CD8-positive, alpha-beta memory T cell (primary cell): ENCODE results near the gene ADD1. TPM values are rescaled to one million over a fixed set of nuclear protein-coding genes. Genes with fewer than 3 reads are reported as not detected.

Source experiments
- CTCF ChIA-PET: fragments of 350-600 bp; sonication (Branson Sonifier 250); formaldehyde crosslinking; loops from one replicate; lab custom pipeline; 2021; ENCODE audit warnings: antibody characterized with exemption; lab: Charles Lee
- POLR2A ChIA-PET: fragments of 350-600 bp; sonication (Branson Sonifier 250); formaldehyde crosslinking; loops from one replicate; lab custom pipeline; 2021; ENCODE audit warnings: antibody characterized with exemption; lab: Charles Lee
- DNase-seq, 5 donors: peaks; one replicate each; pipeline versions ENCODE4 v3.0.0 to v3.0.0-alpha.2; 2020 to 2022; ENCODE audit warnings: mixed read lengths in 1 of 5
- H3K27ac ChIP-seq: one replicate; pipeline ENCODE4 v1.7.0; 2013; ENCODE audit warnings: low read depth, mild to moderate bottlenecking, low read length, moderate library complexity
- H3K27me3 ChIP-seq: 2 replicates; pipeline ENCODE4 v1.7.0; 2013; ENCODE audit warnings: low read length, mild to moderate bottlenecking; ENCODE audit not compliant: insufficient read depth, poor library complexity, severe bottlenecking
- H3K36me3 ChIP-seq: 2 replicates; pipeline ENCODE4 v1.7.0; 2013; ENCODE audit warnings: mild to moderate bottlenecking, low read length, moderate library complexity; ENCODE audit not compliant: insufficient read depth
- H3K4me1 ChIP-seq: 2 replicates; pipeline ENCODE4 v1.7.0; 2013; ENCODE audit warnings: mild to moderate bottlenecking, low read length, moderate library complexity; ENCODE audit not compliant: insufficient read depth
- H3K4me3 ChIP-seq: 2 replicates; pipeline ENCODE4 v1.7.0; 2013; ENCODE audit warnings: mild to moderate bottlenecking, low read length
- H3K9me3 ChIP-seq: 2 replicates; pipeline ENCODE4 v1.7.0; 2013; ENCODE audit warnings: mild to moderate bottlenecking, low read length
- H3K27ac Mint-ChIP-seq, 8 donors: one replicate each; pipeline ENCODE4 v1.8.0; 2020 to 2021; ENCODE audit warnings: mixed read lengths in 8 of 8, mild to moderate bottlenecking in 6 of 8, inconsistent platforms in 3 of 8, moderate library complexity in 3 of 8
- H3K27me3 Mint-ChIP-seq, 2 donors: one replicate each; pipeline ENCODE4 v1.8.0; 2020 to 2021; ENCODE audit warnings: mixed read lengths in 2 of 2, mild to moderate bottlenecking in 1 of 2, moderate library complexity in 1 of 2
- H3K36me3 Mint-ChIP-seq, 3 donors: one replicate each; pipeline ENCODE4 v1.8.0; 2020 to 2021; ENCODE audit warnings: mixed read lengths in 3 of 3, inconsistent platforms in 1 of 3, mild to moderate bottlenecking in 1 of 3
- H3K4me1 Mint-ChIP-seq, 3 donors: one replicate each; pipeline ENCODE4 v1.8.0; 2020 to 2021; ENCODE audit warnings: mixed read lengths in 3 of 3, inconsistent platforms in 1 of 3, mild to moderate bottlenecking in 1 of 3
- H3K4me3 Mint-ChIP-seq, 7 donors: one replicate each; pipeline ENCODE4 v1.8.0; 2020 to 2021; ENCODE audit warnings: mixed read lengths in 7 of 7, mild to moderate bottlenecking in 6 of 7, moderate library complexity in 4 of 7, inconsistent platforms in 2 of 7
- H3K9me3 Mint-ChIP-seq, 5 donors: one replicate each; pipeline ENCODE4 v1.8.0; 2020 to 2022; ENCODE audit warnings: mixed read lengths in 5 of 5, mild to moderate bottlenecking in 3 of 5, moderate library complexity in 2 of 5, inconsistent platforms in 1 of 5
- polyA plus RNA-seq: library from polyadenylated mRNA; unstranded; fragments of 300-500 nt; fragmentation: Illumina TruSeq; gene quantifications from one replicate; pipeline ENCODE4 v1.2.3, GENCODE V29; 2021
- total RNA-seq, 2 experiments: library from RNA; stranded (reverse); gene quantifications; one replicate each; pipeline ENCODE4 v1.2.3, GENCODE V29; 2021

The ADD1 gene
- total and polyA plus RNA-seq, 3 experiments from 2014 or later, result 185 to 217 (median 192) TPM

DNA sequence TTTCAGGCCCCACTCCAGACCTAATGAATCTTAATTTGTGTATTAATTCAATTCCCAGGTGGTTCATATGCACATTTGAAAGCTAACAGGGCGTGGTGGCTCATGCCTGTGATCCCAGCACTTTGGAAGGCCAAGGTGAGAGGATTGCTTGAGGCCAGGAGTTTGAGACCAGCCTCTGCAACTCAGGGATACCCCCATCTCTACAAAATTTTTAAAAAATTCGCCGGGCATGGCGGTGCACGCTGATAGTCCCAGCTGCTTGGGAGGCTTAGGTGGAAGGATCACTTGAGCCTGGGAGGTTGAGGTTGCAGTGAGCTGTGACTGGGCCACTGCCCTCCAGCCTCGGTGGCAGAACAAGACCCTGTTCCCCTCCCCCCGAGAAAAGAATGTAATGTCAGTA is 31.2 kb downstream of the ADD1 start:
- peaks cover 0 to 49% (median 9%) of the 10 kb centered on the region in 3 donors for H3K36me3 Mint-ChIP-seq
- peaks cover 49 to 81% (median 67%) of the 10 kb centered on the region in 3 donors for H3K4me1 Mint-ChIP-seq
- no peak overlapping the region for H3K4me3 Mint-ChIP-seq
- Histone ChIP-seq H3K4me1 (peaks cover 16% of the 10 kb centered on the region), H3K4me3 (no peak overlapping the region), H3K27me3 (no peaks in the 10 kb centered on the region), H3K27ac (no peak overlapping the region), H3K9me3 (no peaks in the 10 kb centered on the region), H3K36me3 (no peaks in the 10 kb centered on the region)
- POLR2A ChIA-PET, result no interaction called here
- CTCF ChIA-PET, result interaction anchor here (0.6 kb wide), 1 partner anchor 35 kb away, joined by 3 read pairs; no protein-coding TSS in a partner anchor
- no peaks in the 10 kb centered on the region for H3K27me3 Mint-ChIP-seq
- no peak for DNase-seq
- no peaks in the 10 kb centered on the region for H3K9me3 Mint-ChIP-seq
- no peak overlapping the region for H3K27ac Mint-ChIP-seq

- Mint-ChIP-seq H3K9me3 (no peaks in the 10 kb centered on the region), H3K4me1 (peaks cover 42 to 78% (median 63%) of the 10 kb centered on the region in 3 donors), H3K27me3 (no peaks in the 10 kb centered on the region), H3K4me3 (no peak overlapping the region), H3K27ac (peak overlapping the region in 5 of 8 donors; percentile 42 to 85 (median 55)), H3K36me3 (peaks cover 0 to 50% (median 11%) of the 10 kb centered on the region in 3 donors)
- H3K4me1 ChIP-seq, result peaks cover 16% of the 10 kb centered on the region
- H3K27me3 ChIP-seq, result no peaks in the 10 kb centered on the region
- ChIA-PET POLR2A (no interaction called here), CTCF (no interaction called here)
- no peak for DNase-seq
- no peak overlapping the region for H3K4me3 ChIP-seq
- H3K9me3 ChIP-seq, result no peaks in the 10 kb centered on the region
- H3K36me3 ChIP-seq, result no peaks in the 10 kb centered on the region
- H3K27ac ChIP-seq, result no peak overlapping the region
These were observed 31.9 kb downstream of the ADD1 start for GRCh38 chr4:2875556-2875955.

DNA sequence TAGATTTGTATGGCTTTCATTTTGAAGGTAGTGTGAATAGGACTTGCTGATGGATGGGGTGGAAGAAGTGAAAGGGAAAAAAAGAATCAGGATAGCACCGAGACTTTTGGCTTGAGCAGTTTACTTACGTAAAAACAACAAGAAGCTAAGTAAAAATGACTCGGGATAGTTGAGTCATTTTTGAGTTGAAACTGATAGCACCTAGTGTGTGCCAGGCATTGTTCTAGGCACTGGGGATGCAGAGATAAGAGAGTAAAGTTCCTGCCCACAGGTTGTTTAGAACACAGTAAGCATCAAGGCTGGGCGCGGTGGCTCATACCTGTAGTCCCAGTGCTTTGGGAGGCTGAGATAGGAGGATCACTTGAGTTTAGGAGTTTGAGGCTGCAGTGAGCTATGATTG is 34.7 kb downstream of the ADD1 start:
- no peak for DNase-seq
- POLR2A ChIA-PET, result no interaction called here
- peak overlapping the region in 6 of 8 donors; percentile 58 to 83 (median 75) for H3K27ac Mint-ChIP-seq

GRCh38 chr4:2879026-2879425 is 35.4 kb downstream of the ADD1 start:
- no peak for DNase-seq
- no peaks in the 10 kb centered on the region for H3K9me3 ChIP-seq
- H3K36me3 ChIP-seq, result peaks cover 1% of the 10 kb centered on the region
- H3K4me3 Mint-ChIP-seq, result no peak overlapping the region
- H3K36me3 Mint-ChIP-seq, result peaks cover 0 to 70% (median 15%) of the 10 kb centered on the region in 3 donors
- H3K27ac ChIP-seq, result no peak overlapping the region
- no peaks in the 10 kb centered on the region for H3K9me3 Mint-ChIP-seq
- H3K4me1 ChIP-seq, result no peaks in the 10 kb centered on the region
- no peaks in the 10 kb centered on the region for H3K27me3 ChIP-seq
- H3K27me3 Mint-ChIP-seq, result no peaks in the 10 kb centered on the region
- H3K27ac Mint-ChIP-seq, result peak overlapping the region in 7 of 8 donors; percentile 0 to 83 (median 76)
- CTCF ChIA-PET, result interaction anchor here (1.0 to 1.9 kb wide), 3 partner anchors 23 to 117 kb away, joined by 3 to 7 read pairs (median 3); no protein-coding TSS in a partner anchor
- POLR2A ChIA-PET, result no interaction called here
- H3K4me3 ChIP-seq, result no peak overlapping the region
- peaks cover 22 to 48% (median 36%) of the 10 kb centered on the region in 3 donors for H3K4me1 Mint-ChIP-seq

More for the DNA sequence above, 34.7 kb downstream of the ADD1 start:
- H3K36me3 Mint-ChIP-seq, result peaks cover 0 to 64% (median 14%) of the 10 kb centered on the region in 3 donors
- no peaks in the 10 kb centered on the region for H3K36me3 ChIP-seq
- no peaks in the 10 kb centered on the region for H3K27me3 Mint-ChIP-seq
- no peak overlapping the region for H3K4me3 Mint-ChIP-seq
- no peaks in the 10 kb centered on the region for H3K27me3 ChIP-seq
- no peak overlapping the region for H3K27ac ChIP-seq
- H3K4me3 ChIP-seq, result no peak overlapping the region
- CTCF ChIA-PET, result interaction anchor here (1.0 kb wide), 1 partner anchor 22 kb away, joined by 3 read pairs; no protein-coding TSS in a partner anchor
- peaks cover 4% of the 10 kb centered on the region for H3K4me1 ChIP-seq
- H3K9me3 Mint-ChIP-seq, result no peaks in the 10 kb centered on the region
- H3K4me1 Mint-ChIP-seq, result peaks cover 26 to 53% (median 39%) of the 10 kb centered on the region in 3 donors
- H3K9me3 ChIP-seq, result no peaks in the 10 kb centered on the region

- Histone ChIP-seq H3K36me3 (peaks cover 23% of the 10 kb centered on the region), H3K4me3 (no peak overlapping the region), H3K4me1 (no peaks in the 10 kb centered on the region), H3K27ac (no peak overlapping the region), H3K9me3 (no peaks in the 10 kb centered on the region), H3K27me3 (no peaks in the 10 kb centered on the region)
- DNase-seq, result no peak
- no peaks in the 10 kb centered on the region for H3K9me3 Mint-ChIP-seq
- peak overlapping the region in 1 of 8 donors; percentile 59 for H3K27ac Mint-ChIP-seq
- H3K4me1 Mint-ChIP-seq, result peaks cover 13 to 30% (median 28%) of the 10 kb centered on the region in 3 donors
- ChIA-PET POLR2A (no interaction called here), CTCF (no interaction called here)
- H3K4me3 Mint-ChIP-seq, result no peak overlapping the region
- peaks cover 0 to 80% (median 22%) of the 10 kb centered on the region in 3 donors for H3K36me3 Mint-ChIP-seq
- H3K27me3 Mint-ChIP-seq, result no peaks in the 10 kb centered on the region
These were observed 37.8 kb downstream of the ADD1 start for GRCh38 chr4:2881431-2881830.

- POLR2A ChIA-PET, result no interaction called here
These were observed 38.7 kb downstream of the ADD1 start for GRCh38 chr4:2882341-2882740.

DNA sequence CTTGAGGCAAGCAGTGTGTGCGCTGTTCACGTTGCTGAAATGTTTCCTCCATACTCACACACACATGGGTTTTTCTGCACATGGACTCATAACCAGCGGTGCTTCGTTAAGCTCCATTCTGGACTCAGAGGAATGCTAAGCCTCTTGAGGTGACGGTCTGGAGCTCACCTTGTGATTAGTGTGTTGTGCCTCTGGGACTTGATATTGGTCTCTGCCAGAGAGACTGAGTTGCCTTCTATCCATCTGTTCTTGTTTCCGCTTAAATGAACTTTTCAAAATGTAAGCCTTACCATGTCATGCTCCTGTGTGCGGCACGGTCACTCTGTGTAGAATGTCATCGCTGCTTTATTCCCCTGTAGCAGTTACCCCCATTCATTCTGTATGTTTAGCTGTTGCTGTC is 42.5 kb downstream of the ADD1 start:
- Histone ChIP-seq H3K27me3 (no peaks in the 10 kb centered on the region), H3K4me1 (no peaks in the 10 kb centered on the region), H3K36me3 (peaks cover 32% of the 10 kb centered on the region), H3K27ac (no peak overlapping the region), H3K4me3 (no peak overlapping the region), H3K9me3 (no peaks in the 10 kb centered on the region)
- Mint-ChIP-seq H3K36me3 (peaks cover 0 to 72% (median 21%) of the 10 kb centered on the region in 3 donors), H3K27ac (peak overlapping the region in 5 of 8 donors; percentile 42 to 70 (median 59)), H3K9me3 (no peaks in the 10 kb centered on the region), H3K27me3 (no peaks in the 10 kb centered on the region), H3K4me1 (peaks cover 0 to 17% (median 7%) of the 10 kb centered on the region in 3 donors), H3K4me3 (no peak overlapping the region)
- POLR2A ChIA-PET, result interaction anchor here (1.5 kb wide), 1 partner anchor 130 kb away, joined by 3 read pairs; the partner anchor contains the start of gene TNIP2
- DNase-seq, result no peak
- CTCF ChIA-PET, result interaction anchor here (0.9 to 1.2 kb wide), 3 partner anchors 20 to 49 kb away, joined by 3 read pairs; no protein-coding TSS in a partner anchor

More at GRCh38 chr4:2882341-2882740, 38.7 kb downstream of the ADD1 start:
- Mint-ChIP-seq H3K9me3 (no peaks in the 10 kb centered on the region), H3K36me3 (peaks cover 0 to 84% (median 21%) of the 10 kb centered on the region in 3 donors), H3K4me1 (peaks cover 13 to 28% (median 22%) of the 10 kb centered on the region in 3 donors), H3K27me3 (no peaks in the 10 kb centered on the region), H3K4me3 (no peak overlapping the region), H3K27ac (peak overlapping the region in 1 of 8 donors; percentile 1)
- Histone ChIP-seq H3K36me3 (peaks cover 28% of the 10 kb centered on the region), H3K4me3 (no peak overlapping the region), H3K27me3 (no peaks in the 10 kb centered on the region), H3K4me1 (no peaks in the 10 kb centered on the region), H3K27ac (no peak overlapping the region), H3K9me3 (no peaks in the 10 kb centered on the region)
- DNase-seq, result no peak
- CTCF ChIA-PET, result no interaction called here

- DNase-seq, result no peak
- no peak overlapping the region for H3K4me3 ChIP-seq
- Mint-ChIP-seq H3K36me3 (peaks cover 0 to 70% (median 20%) of the 10 kb centered on the region in 3 donors), H3K4me1 (peaks cover 0 to 20% (median 7%) of the 10 kb centered on the region in 3 donors), H3K9me3 (no peaks in the 10 kb centered on the region), H3K27me3 (no peaks in the 10 kb centered on the region), H3K4me3 (no peak overlapping the region), H3K27ac (peak overlapping the region in 5 of 8 donors; percentile 42 to 70 (median 59))
- H3K36me3 ChIP-seq, result peaks cover 32% of the 10 kb centered on the region
- no peaks in the 10 kb centered on the region for H3K4me1 ChIP-seq
- H3K9me3 ChIP-seq, result no peaks in the 10 kb centered on the region
- H3K27ac ChIP-seq, result no peak overlapping the region
- POLR2A ChIA-PET, result interaction anchor here (1.5 kb wide), 1 partner anchor 130 kb away, joined by 3 read pairs; the partner anchor contains the start of gene TNIP2
- no peaks in the 10 kb centered on the region for H3K27me3 ChIP-seq
- CTCF ChIA-PET, result interaction anchor here (0.9 to 1.2 kb wide), 3 partner anchors 20 to 48 kb away, joined by 3 read pairs; no protein-coding TSS in a partner anchor
These were observed 43.0 kb downstream of the ADD1 start for GRCh38 chr4:2886622-2887021.
